DOHH2 (cell line): ENCODE results near the gene BHLHE23.

Experiments used
- CTCF ChIP-seq: fragments of 200-600 bp; sonication (generic); IDR thresholded peaks from one replicate; pipeline ENCODE4 v1.5.1; 2014; ENCODE audit warnings: antibody characterized with exemption, mild to moderate bottlenecking, low read depth, low read length; ENCODE audit not compliant: poor library complexity, severe bottlenecking
- EZH2phosphoT487 ChIP-seq: fragments of 200-600 bp; sonication (generic); IDR thresholded peaks from 2 replicates; pipeline ENCODE4 v1.6.1; 2017; ENCODE audit warnings: borderline replicate concordance, mild to moderate bottlenecking, antibody characterized with exemption, low read length, moderate library complexity, mixed read lengths

DNA sequence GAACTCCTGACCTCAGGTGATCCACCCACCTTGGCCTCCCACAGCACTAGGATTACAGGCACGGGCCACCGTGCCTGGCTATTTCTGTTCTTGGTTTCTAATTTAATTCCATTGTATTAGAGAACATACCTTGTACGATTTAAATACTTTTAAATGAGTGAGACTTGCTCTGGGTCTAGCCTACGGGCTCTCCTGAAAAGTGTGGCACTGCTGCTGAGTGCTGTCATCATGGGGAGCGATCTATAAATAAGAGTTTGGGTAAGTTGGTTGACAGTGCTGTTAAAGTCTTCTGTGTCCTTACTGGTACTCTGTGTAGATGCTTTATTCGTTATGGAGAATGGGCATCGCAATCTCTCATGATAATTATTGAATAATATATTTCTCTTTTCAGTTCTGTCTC is 35.0 kb upstream of the BHLHE23 start:
- TF ChIP-seq CTCF (no peak), EZH2phosphoT487 (no peak)
